ENCODE results near the gene FNDC7.
"Not testable (repeated sequence)": the region's sequence is repeated elsewhere in the genome, so short reads cannot be mapped to it uniquely, and the experiment has no call there.

FNDC7 gene

DNA sequence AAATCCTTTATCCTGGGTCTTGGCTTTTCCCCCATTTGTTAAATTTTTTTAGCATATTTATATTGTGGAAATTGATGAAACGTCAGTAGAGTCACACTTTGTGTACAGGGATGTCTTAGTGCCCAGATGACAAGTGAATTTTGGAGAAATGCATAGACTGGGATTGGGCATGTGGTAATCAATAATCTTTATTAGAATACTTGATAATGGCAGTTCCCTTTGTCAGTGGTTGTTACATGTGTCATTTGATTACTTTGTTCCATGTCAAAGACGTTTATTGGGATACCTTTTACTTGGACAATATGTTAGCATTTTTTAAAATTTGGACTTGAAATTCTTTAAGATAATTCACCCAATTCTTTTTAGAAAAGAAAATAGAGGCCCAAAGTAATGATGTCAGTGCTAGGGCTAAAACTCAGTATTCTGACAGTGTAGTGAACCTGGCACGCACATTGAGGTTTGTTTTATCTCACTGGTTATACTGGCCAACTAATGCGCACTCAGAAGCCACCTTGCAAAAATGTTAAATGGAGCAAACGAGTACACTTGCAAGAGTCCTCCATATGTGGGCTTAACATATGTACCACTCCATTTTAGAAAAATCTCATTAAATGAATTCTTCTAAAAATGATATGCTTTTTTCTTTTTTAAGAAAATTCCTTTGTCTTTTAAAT, 11.4 kb upstream of the FNDC7 start:
- Histone ChIP-seq H3K4me1 (ENCODE audit: control insufficient read depth, insufficient read depth, low read length) (no peaks in the 10 kb centered on the region), H3K4me3 (ENCODE audit: low read depth, low read length) (no peak overlapping the region), H3K9ac (ENCODE audit: low read length) (no peak overlapping the region), H3K27ac (ENCODE audit: low read depth, low read length) (no peak overlapping the region), H3K9me3 (ENCODE audit: control insufficient read depth, insufficient read depth, low read depth, low read length) (no peaks in the 10 kb centered on the region), H3K27me3 (ENCODE audit: control insufficient read depth, insufficient read depth, low read length) (no peaks in the 10 kb centered on the region), H3K36me3 (ENCODE audit: control insufficient read depth, insufficient read depth, low read length) (peaks cover 56% of the 10 kb centered on the region)

DNA sequence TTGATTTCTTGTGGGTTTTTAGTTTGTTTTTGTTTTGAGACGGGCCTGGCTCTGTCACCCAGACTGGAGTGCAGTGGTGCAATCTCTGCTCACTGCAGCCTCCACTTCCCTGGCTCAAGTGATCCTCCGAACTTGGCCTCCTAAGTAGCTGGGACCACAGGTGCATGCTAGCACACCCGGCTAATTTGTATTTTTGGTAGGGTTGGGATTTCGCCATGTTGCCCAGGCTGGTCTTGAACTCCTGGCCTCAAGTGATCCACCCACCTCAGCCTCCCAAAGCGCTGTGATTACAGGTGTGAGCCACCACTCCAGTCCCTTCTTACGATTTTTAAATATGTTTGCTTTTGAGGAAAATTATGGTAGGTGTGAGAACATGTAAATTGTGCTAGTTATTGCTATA, 10.6 kb upstream of the FNDC7 start:
- not testable (repeated sequence) for H3K27me3 ChIP-seq (ENCODE audit: control insufficient read depth, insufficient read depth, low read length); H3K4me3 ChIP-seq (ENCODE audit: low read depth, low read length); H3K9ac ChIP-seq (ENCODE audit: low read length); H3K4me1 ChIP-seq (ENCODE audit: control insufficient read depth, insufficient read depth, low read length); H3K27ac ChIP-seq (ENCODE audit: low read depth, low read length); H3K9me3 ChIP-seq (ENCODE audit: control insufficient read depth, insufficient read depth, low read depth, low read length)
- H3K36me3 ChIP-seq (ENCODE audit: control insufficient read depth, insufficient read depth, low read length), result peaks cover 48% of the 10 kb centered on the region

DNA sequence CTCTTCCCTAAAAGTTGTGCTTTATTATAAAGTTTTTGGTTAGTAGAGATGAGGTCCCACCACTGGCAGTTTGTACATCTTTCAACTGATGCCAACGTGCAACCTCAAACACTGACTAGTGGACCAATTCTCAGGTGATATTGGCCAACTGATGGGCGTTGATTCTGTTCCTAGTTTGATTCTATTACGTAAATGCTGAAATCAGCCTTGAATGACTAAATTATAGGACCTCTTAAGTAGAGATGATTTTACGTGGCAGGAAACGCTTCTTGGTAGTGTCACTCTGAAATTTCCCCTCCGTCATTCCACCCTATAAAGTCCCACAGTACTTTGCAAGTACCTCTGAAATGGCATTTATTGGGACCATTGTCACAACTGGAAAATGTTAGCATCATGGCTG, 8.8 kb upstream of the FNDC7 start:
- Histone ChIP-seq H3K9ac (ENCODE audit: low read length) (no peak overlapping the region), H3K4me1 (ENCODE audit: control insufficient read depth, insufficient read depth, low read length) (no peaks in the 10 kb centered on the region), H3K27me3 (ENCODE audit: control insufficient read depth, insufficient read depth, low read length) (no peaks in the 10 kb centered on the region), H3K36me3 (ENCODE audit: control insufficient read depth, insufficient read depth, low read length) (peaks cover 30% of the 10 kb centered on the region), H3K9me3 (ENCODE audit: control insufficient read depth, insufficient read depth, low read depth, low read length) (no peaks in the 10 kb centered on the region), H3K27ac (ENCODE audit: low read depth, low read length) (no peak overlapping the region), H3K4me3 (ENCODE audit: low read depth, low read length) (no peak overlapping the region)

DNA sequence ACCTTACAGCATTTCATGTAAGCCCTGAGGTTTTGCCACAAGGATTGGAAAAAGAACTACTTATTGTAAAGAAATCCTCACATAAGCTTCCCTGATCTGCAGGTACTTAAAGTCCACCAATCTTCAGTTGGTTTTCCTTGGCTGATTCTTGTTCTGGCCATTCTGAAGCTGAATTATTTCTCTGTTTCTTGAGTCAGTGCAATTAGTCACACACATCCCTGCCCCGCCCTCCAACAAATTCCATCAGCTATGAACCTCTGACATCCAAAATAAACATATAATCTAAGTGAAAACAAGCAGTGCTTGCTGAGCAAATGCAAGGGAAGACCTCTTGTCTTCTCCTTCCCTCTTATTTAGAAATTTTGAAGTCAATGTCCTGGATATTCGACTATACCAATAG, 8.2 kb upstream of the FNDC7 start:
- H3K27ac ChIP-seq (ENCODE audit: low read depth, low read length), result no peak overlapping the region

DNA sequence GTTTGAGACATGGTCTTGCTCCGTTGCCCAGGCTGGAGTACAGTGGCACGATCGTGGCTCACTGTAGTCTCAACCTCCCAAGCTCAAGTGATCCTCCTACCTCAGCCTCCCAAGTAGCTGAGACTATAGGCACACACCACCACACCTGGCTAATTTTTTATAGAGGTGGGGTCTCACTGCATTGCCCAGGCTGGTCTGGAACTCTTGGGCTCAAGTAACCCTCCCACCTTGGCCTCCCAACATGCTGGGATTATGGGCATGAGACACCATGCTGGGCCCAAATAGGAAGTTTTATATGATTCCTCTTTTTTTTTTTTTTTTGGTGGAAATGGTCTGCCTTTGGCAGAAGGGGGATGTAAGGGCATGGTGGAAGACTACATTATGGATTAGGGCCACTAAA, 6.1 kb upstream of the FNDC7 start:
- Histone ChIP-seq H3K27me3 (ENCODE audit: control insufficient read depth, insufficient read depth, low read length) (no peaks in the 10 kb centered on the region), H3K4me1 (ENCODE audit: control insufficient read depth, insufficient read depth, low read length) (no peaks in the 10 kb centered on the region), H3K4me3 (ENCODE audit: low read depth, low read length) (no peak overlapping the region)

More for the DNA sequence above, 8.2 kb upstream of the FNDC7 start:
- Histone ChIP-seq H3K27me3 (ENCODE audit: control insufficient read depth, insufficient read depth, low read length) (no peaks in the 10 kb centered on the region), H3K36me3 (ENCODE audit: control insufficient read depth, insufficient read depth, low read length) (peaks cover 24% of the 10 kb centered on the region), H3K9me3 (ENCODE audit: control insufficient read depth, insufficient read depth, low read depth, low read length) (no peaks in the 10 kb centered on the region), H3K9ac (ENCODE audit: low read length) (no peak overlapping the region), H3K4me3 (ENCODE audit: low read depth, low read length) (no peak overlapping the region), H3K4me1 (ENCODE audit: control insufficient read depth, insufficient read depth, low read length) (no peaks in the 10 kb centered on the region)

DNA sequence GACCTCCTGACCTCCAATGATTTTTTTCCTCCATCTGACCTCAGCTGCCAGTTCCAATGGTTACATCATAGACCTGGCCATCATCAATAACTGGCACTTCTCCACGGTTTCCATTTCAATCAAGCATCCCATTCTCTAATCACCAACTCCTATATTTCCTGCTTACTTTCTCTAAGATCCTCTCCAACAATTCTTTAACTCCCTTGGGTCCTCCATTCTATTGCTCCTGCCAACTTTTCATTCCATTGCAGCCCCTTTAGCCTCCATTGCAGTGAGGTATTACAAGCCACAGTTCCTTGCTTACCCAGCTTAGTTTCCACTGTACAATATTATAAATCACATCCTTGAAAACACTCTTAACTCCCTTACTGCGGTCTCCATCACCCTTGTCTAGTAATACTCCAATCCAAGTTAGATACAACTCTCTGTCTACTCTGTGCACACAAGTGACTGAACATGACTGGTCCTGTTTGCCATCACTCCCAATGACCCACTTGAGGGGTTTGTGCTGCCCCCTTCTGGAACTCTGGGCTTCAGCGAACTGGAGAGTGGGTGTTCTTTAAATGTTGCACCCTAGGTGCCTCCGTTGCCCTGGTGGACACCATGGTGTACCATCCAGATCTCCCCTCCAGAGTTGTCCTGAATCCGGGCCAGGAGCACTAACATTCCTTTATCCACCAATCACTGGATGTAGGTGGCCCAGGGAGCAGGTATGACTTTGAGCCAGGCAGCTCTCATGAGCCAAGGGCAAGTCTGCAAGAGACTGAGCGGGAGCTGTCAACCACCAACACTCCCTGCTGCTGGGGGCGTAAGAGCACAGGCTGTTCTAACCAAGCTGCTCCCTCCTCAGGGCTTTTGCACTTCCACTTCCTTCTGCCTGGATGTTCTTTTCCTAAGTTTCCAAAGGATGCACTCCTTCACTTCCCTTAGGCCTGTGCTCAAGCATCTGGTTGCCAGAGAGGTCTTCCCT, 3.7 kb upstream of the FNDC7 start:
- H3K27ac ChIP-seq (ENCODE audit: low read depth, low read length), result no peak overlapping the region
- H3K9me3 ChIP-seq (ENCODE audit: control insufficient read depth, insufficient read depth, low read depth, low read length), result no peaks in the 10 kb centered on the region
- no peak overlapping the region for H3K4me3 ChIP-seq (ENCODE audit: low read depth, low read length)
- no peaks in the 10 kb centered on the region for H3K4me1 ChIP-seq (ENCODE audit: control insufficient read depth, insufficient read depth, low read length)
- H3K36me3 ChIP-seq (ENCODE audit: control insufficient read depth, insufficient read depth, low read length), result no peaks in the 10 kb centered on the region
- no peaks in the 10 kb centered on the region for H3K27me3 ChIP-seq (ENCODE audit: control insufficient read depth, insufficient read depth, low read length)
- no peak overlapping the region for H3K9ac ChIP-seq (ENCODE audit: low read length)

More for the DNA sequence above, 6.1 kb upstream of the FNDC7 start:
- H3K9me3 ChIP-seq (ENCODE audit: control insufficient read depth, insufficient read depth, low read depth, low read length), result no peaks in the 10 kb centered on the region
- H3K27ac ChIP-seq (ENCODE audit: low read depth, low read length), result no peak overlapping the region
- H3K9ac ChIP-seq (ENCODE audit: low read length), result no peak overlapping the region
- peaks cover 3% of the 10 kb centered on the region for H3K36me3 ChIP-seq (ENCODE audit: control insufficient read depth, insufficient read depth, low read length)

DNA sequence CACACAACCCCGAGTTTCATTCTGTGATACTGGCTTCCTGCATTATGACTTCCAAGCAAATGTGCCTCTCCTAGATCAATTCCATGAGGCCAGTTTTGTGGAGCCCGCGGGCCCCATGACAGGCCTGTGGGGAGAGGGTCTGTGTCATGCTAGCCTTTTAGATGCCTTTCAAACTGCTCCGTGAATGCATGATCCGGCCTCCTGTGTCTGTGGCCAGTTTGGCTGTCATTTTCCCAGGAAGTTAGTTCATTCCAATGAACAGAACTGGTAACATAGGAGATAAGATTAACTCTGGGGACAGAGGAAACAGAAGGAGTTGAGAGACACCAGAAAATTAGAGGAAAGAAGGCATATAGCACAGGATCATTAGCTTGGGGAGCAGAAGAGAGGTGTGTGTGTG, 3.2 kb downstream of the FNDC7 start:
- H3K27ac ChIP-seq (ENCODE audit: low read depth, low read length), result no peak overlapping the region
- H3K9me3 ChIP-seq (ENCODE audit: control insufficient read depth, insufficient read depth, low read depth, low read length), result no peaks in the 10 kb centered on the region
- no peak overlapping the region for H3K4me3 ChIP-seq (ENCODE audit: low read depth, low read length)
- no peaks in the 10 kb centered on the region for H3K27me3 ChIP-seq (ENCODE audit: control insufficient read depth, insufficient read depth, low read length)
- H3K4me1 ChIP-seq (ENCODE audit: control insufficient read depth, insufficient read depth, low read length), result peaks cover 35% of the 10 kb centered on the region
- no peak overlapping the region for H3K9ac ChIP-seq (ENCODE audit: low read length)
- H3K36me3 ChIP-seq (ENCODE audit: control insufficient read depth, insufficient read depth, low read length), result no peaks in the 10 kb centered on the region

DNA sequence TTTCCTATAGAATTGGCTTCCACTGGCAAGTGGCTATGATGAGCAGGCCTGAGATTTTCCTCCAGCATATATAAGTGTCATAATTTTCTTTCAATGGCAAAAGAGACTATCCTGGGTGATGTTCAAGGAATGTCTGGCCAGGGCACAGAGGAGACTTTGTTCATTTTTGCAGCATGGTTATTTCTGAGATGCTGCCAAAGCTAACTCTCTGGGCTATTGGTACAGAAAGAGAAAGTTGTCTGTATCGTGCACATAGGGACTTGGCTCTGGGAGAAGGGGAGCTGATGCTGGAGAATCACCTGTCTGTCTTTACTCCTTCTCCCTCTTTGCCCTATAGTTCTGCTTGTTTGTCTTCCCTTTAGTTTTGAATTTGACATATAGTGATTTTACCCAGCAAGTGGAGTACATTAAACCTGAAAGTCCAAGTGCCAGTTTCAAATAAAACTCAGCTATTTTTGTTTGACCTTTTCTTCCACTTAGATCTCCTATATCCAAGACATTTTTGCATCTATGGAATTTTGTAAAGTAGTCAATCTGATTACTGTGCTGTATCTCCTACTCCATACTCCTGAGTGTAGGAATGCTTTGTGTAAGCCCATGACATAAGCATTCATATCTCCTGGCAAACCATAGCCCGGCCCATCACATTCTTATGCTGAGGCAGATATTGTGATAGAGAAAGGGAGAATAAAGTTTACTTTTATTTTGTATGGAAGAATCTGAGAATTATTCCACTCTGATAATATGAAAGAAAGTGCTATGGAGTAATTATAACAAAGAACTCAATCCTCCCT, 3.9 kb downstream of the FNDC7 start:
- Histone ChIP-seq H3K27me3 (ENCODE audit: control insufficient read depth, insufficient read depth, low read length) (no peaks in the 10 kb centered on the region), H3K9ac (ENCODE audit: low read length) (no peak overlapping the region), H3K27ac (ENCODE audit: low read depth, low read length) (no peak overlapping the region), H3K36me3 (ENCODE audit: control insufficient read depth, insufficient read depth, low read length) (no peaks in the 10 kb centered on the region), H3K4me1 (ENCODE audit: control insufficient read depth, insufficient read depth, low read length) (peaks cover 39% of the 10 kb centered on the region), H3K9me3 (ENCODE audit: control insufficient read depth, insufficient read depth, low read depth, low read length) (no peaks in the 10 kb centered on the region), H3K4me3 (ENCODE audit: low read depth, low read length) (no peak overlapping the region)

DNA sequence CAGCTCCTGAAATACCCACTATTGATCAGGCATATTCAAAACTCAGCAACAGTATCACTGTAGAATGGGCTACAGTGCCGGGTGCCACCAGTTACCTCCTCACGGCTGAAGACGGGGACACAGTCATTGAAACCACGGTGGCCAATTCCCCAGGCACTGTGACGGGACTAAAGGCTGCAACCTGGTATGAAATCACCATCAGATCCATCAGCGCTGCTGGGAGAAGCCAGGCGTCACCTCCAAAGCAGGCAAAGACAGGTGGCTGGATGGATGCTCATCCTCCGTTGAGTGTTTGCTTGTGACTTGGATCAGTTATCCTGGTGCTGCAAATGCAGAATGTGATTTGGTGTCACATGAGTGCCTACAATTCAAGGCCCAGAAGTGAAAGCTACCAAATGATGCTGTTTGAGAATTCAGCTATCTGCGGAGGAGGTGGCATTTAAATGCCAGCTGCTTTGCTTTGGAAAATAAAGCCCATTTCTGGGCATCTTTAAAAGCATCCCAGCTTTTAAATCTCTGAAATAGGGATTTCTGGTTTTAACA, 5.1 kb downstream of the FNDC7 start:
- Histone ChIP-seq H3K36me3 (ENCODE audit: control insufficient read depth, insufficient read depth, low read length) (no peaks in the 10 kb centered on the region), H3K27ac (ENCODE audit: low read depth, low read length) (no peak overlapping the region), H3K27me3 (ENCODE audit: control insufficient read depth, insufficient read depth, low read length) (no peaks in the 10 kb centered on the region), H3K9me3 (ENCODE audit: control insufficient read depth, insufficient read depth, low read depth, low read length) (no peaks in the 10 kb centered on the region), H3K4me3 (ENCODE audit: low read depth, low read length) (no peak overlapping the region), H3K4me1 (ENCODE audit: control insufficient read depth, insufficient read depth, low read length) (peaks cover 39% of the 10 kb centered on the region), H3K9ac (ENCODE audit: low read length) (no peak overlapping the region)

DNA sequence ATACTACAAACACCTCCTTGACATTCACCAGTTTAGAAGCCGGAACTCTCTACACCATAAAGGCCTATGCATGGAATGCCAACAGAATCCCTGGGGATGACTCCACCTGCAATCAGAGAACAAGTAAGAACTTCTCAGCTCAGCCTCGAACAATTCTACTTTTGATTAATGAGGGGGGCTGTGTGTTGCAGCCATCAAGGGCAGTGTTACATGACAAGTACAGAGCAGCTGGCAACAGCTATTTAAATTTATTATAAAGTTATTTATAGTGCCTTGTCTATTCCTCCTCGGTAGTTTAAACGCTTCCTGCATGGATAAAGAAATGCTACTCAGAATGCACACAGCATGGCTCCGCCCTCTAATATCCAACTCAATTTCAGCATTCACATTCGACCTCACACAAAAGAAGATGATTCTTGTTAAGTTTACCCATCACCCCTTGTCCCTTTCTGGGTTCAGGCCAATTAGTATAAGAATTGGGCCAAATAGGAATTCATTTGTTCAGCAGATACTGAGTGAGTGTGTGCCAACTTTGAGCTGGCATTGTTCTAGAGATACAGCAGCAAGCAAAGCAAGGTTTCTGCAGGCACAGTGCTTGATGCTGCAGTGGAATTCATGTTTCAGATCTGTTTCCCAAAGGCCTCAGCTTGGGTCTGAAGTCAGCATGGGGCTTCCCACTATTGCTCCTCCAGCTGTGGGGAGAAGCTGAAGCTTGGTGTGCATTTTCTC, 6.4 kb downstream of the FNDC7 start:
- Histone ChIP-seq H3K27ac (ENCODE audit: low read depth, low read length) (no peak overlapping the region), H3K4me3 (ENCODE audit: low read depth, low read length) (no peak overlapping the region), H3K4me1 (ENCODE audit: control insufficient read depth, insufficient read depth, low read length) (peaks cover 39% of the 10 kb centered on the region), H3K9ac (ENCODE audit: low read length) (no peak overlapping the region), H3K9me3 (ENCODE audit: control insufficient read depth, insufficient read depth, low read depth, low read length) (no peaks in the 10 kb centered on the region), H3K36me3 (ENCODE audit: control insufficient read depth, insufficient read depth, low read length) (no peaks in the 10 kb centered on the region), H3K27me3 (ENCODE audit: control insufficient read depth, insufficient read depth, low read length) (no peaks in the 10 kb centered on the region)
